Smooth muscle cell (in vitro differentiated cells): ENCODE measurements around the gene KLF15. TPM values are rescaled to one million over a fixed set of nuclear protein-coding genes. Genes with fewer than 3 reads are reported as not detected.

Experiments
- DNase-seq: peaks from one replicate; lab custom pipeline; 2025; ENCODE audit not compliant: unreplicated experiment; lab: John Stamatoyannopoulos, UW
- H2AFZ ChIP-seq: fragments of 200-600 bp; sonication (generic); 2 replicates; pipeline ENCODE4 v1.6.0; 2016; ENCODE audit warnings: antibody characterized with exemption, low read depth, mild to moderate bottlenecking
- H3F3A ChIP-seq: fragments of 200-600 bp; sonication (generic); 2 replicates; pipeline ENCODE4 v1.6.0; 2017; ENCODE audit warnings: antibody characterized with exemption, low read depth
- H3K27ac ChIP-seq: fragments of 200-600 bp; sonication (generic); 2 replicates; pipeline ENCODE4 v1.5.1; 2016; ENCODE audit warnings: low read depth, mild to moderate bottlenecking
- H3K27me3 ChIP-seq: fragments of 200-600 bp; sonication (generic); 2 replicates; pipeline ENCODE4 v1.6.1; 2016; ENCODE audit warnings: low read depth, mild to moderate bottlenecking
- H3K36me3 ChIP-seq: fragments of 200-600 bp; sonication (generic); 2 replicates; pipeline ENCODE4 v1.5.1; 2016; ENCODE audit warnings: low read depth
- H3K4me1 ChIP-seq: fragments of 200-600 bp; sonication (generic); 2 replicates; pipeline ENCODE4 v1.5.1; 2016; ENCODE audit warnings: low read depth
- H3K4me2 ChIP-seq: fragments of 200-600 bp; sonication (generic); 2 replicates; pipeline ENCODE4 v1.6.0; 2016; ENCODE audit warnings: mild to moderate bottlenecking
- H3K4me3 ChIP-seq: fragments of 200-600 bp; sonication (generic); 2 replicates; pipeline ENCODE4 v1.5.1; 2016; ENCODE audit warnings: mild to moderate bottlenecking
- H3K79me2 ChIP-seq: fragments of 200-600 bp; sonication (generic); 2 replicates; pipeline ENCODE4 v1.6.0; 2016; ENCODE audit warnings: low read depth, mild to moderate bottlenecking
- H3K9ac ChIP-seq: fragments of 200-600 bp; sonication (generic); 2 replicates; pipeline ENCODE4 v1.6.0; 2016; ENCODE audit warnings: low read depth
- H3K9me3 ChIP-seq: fragments of 200-600 bp; sonication (generic); replicated peaks from 2 replicates; pipeline ENCODE4 v1.5.1; 2016; ENCODE audit warnings: low read depth
- H4K20me1 ChIP-seq: fragments of 200-600 bp; sonication (generic); 2 replicates; pipeline ENCODE4 v1.6.0; 2016; ENCODE audit warnings: low read depth
- WGBS: methylation state at CpG from one replicate; pipeline ENCODE4 v1.1.7; 2016; ENCODE audit warnings: low lambda C conversion rate; 5-methylcytosine and 5-hydroxymethylcytosine counted together
- polyA plus RNA-seq: library from polyadenylated mRNA; unstranded; fragments of >200 nt; fragmentation: Nextera tagmentation; extraction: Ambion mirVana; gene quantifications from 2 replicates; pipeline ENCODE4 v1.2.1, GENCODE V29; 2016
- total RNA-seq: library from RNA; depleted of rRNA; stranded (reverse); fragments of >200 nt; gene quantifications from 2 replicates; pipeline ENCODE4 v1.2.3, GENCODE V29; 2014
- TF ChIP-seq, protein P1 (sequence below): fragments of 200-600 bp; sonication (generic); IDR thresholded peaks from 2 replicates; pipeline ENCODE4 v1.5.1; 2017; ENCODE audit warnings: borderline replicate concordance, mild to moderate bottlenecking, antibody characterized with exemption; ENCODE audit not compliant: insufficient read depth, poor library complexity, severe bottlenecking

Gene KLF15
- total and polyA plus RNA-seq, 2 experiments from 2014 or later: not detected

DNA sequence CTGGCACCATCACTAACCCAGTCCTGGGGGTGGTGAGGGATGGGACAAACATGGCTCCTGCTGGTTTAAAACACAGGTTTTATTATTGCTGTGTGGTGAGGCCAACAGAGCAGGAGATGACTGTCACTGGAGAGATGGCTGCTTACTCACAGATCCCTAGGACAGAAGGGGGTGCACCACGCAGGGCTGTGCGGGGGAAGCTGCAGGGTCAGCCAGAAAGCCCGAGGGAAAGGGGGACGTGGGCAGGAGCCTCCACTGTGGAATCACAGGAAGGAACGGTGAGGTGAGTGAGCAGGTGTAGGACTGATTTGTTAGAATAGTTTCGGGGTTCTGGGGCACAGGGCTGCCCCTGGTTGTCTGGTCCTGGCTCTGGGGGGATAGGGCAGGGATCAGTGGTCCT lies 45.0 kb upstream of the KLF15 start:
- Histone ChIP-seq H3K79me2 (no peaks in the 10 kb centered on the region), H2AFZ (no peak overlapping the region), H4K20me1 (no peaks in the 10 kb centered on the region), H3K36me3 (no peaks in the 10 kb centered on the region), H3K4me3 (no peak overlapping the region), H3F3A (no peaks in the 10 kb centered on the region), H3K4me2 (no peak overlapping the region), H3K27me3 (no peaks in the 10 kb centered on the region), H3K9ac (no peak overlapping the region), H3K4me1 (no peaks in the 10 kb centered on the region), H3K27ac (no peak overlapping the region), H3K9me3 (no peaks in the 10 kb centered on the region)
- no peak for DNase-seq
- WGBS: 87% methylated on average over 6 of the region's 6 CpGs
- TF ChIP-seq, protein P1, sequence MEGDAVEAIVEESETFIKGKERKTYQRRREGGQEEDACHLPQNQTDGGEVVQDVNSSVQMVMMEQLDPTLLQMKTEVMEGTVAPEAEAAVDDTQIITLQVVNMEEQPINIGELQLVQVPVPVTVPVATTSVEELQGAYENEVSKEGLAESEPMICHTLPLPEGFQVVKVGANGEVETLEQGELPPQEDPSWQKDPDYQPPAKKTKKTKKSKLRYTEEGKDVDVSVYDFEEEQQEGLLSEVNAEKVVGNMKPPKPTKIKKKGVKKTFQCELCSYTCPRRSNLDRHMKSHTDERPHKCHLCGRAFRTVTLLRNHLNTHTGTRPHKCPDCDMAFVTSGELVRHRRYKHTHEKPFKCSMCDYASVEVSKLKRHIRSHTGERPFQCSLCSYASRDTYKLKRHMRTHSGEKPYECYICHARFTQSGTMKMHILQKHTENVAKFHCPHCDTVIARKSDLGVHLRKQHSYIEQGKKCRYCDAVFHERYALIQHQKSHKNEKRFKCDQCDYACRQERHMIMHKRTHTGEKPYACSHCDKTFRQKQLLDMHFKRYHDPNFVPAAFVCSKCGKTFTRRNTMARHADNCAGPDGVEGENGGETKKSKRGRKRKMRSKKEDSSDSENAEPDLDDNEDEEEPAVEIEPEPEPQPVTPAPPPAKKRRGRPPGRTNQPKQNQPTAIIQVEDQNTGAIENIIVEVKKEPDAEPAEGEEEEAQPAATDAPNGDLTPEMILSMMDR: no peak

DNA sequence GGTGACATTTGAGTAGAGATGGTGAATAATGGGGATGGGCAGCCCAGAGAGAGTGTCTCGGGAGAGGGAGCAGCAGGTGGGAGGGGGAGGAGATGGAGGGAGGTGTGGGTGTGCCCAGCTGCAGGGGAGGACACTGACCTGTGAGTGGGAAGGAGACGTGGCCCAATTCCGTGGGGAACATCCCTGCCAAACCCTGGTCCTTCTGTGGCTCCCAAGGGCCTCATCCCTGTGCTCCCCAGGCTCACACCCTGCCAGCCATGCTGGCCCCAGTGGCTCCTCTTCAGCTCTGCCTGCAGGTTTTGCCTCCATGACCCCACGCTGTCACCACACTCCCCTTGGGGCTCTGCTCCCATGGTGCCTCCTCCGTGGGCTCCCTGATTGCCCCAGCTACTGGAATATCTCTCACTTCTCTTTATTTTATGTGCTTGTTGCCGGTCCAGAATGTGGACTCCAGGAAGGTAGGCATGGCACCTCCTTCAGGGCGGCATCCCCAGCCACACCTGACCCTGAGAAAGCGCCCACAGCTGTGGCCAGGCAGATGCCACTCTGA lies 44.5 kb upstream of the KLF15 start:
- DNase-seq: no peak
- WGBS: 84% methylated on average over 6 of the region's 8 CpGs
- Histone ChIP-seq H3K4me3 (no peak overlapping the region), H3K27ac (no peak overlapping the region), H3K4me2 (no peak overlapping the region), H3K36me3 (no peaks in the 10 kb centered on the region), H2AFZ (no peak overlapping the region), H3K4me1 (no peaks in the 10 kb centered on the region), H3F3A (no peaks in the 10 kb centered on the region), H3K27me3 (no peaks in the 10 kb centered on the region), H3K9me3 (no peaks in the 10 kb centered on the region), H4K20me1 (no peaks in the 10 kb centered on the region), H3K79me2 (no peaks in the 10 kb centered on the region), H3K9ac (no peak overlapping the region)
- TF ChIP-seq, protein P1: no peak

DNA sequence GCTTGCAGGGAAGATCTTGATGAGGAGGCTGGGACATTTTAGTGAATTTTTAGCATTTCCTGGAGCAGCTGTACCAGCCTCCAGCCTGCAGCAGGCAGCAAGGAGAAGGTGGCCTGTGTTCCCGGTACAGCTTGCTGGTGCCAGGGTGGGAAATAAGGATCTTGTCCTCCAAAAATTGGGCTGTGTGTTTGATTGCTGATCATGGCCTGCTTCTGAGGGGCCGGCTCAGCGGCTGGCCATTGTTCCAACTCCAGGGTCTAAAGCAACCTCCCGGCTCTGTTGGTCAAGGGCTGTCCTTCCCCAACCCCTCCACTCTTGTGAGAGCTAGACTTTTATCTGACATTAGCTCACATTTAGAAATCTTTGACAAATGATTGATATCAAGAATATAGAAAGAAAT lies 42.5 kb upstream of the KLF15 start:
- Histone ChIP-seq H4K20me1 (no peaks in the 10 kb centered on the region), H3K9ac (no peak overlapping the region)
- TF ChIP-seq, protein P1: no peak

DNA sequence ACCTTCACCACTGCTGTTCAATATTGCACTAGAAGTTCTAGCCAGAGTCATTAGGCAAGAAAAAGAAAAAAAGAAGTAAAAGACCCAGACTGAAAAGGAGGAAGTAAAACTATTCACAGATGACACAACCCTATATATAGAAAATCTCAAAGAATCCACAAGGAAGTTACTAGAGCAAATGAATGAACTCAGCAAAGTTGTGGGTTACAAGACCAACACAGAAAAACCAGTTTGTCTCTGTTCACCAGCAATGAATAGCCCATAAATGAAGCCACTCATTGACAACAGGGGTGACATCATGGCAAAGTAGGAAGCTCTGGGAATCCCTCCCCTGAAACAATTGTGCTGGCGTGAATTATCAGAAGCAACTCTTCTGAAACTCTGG lies 42.1 kb upstream of the KLF15 start:
- no peak for DNase-seq
- Histone ChIP-seq H3K4me2 (no peak overlapping the region), H3K79me2 (no peaks in the 10 kb centered on the region), H4K20me1 (no peaks in the 10 kb centered on the region), H3K27me3 (peaks cover 11% of the 10 kb centered on the region), H3K9ac (no peak overlapping the region), H3K4me3 (no peak overlapping the region), H3K9me3 (no peaks in the 10 kb centered on the region), H3K36me3 (no peaks in the 10 kb centered on the region), H3F3A (no peaks in the 10 kb centered on the region), H3K27ac (no peak overlapping the region), H3K4me1 (peaks cover 5% of the 10 kb centered on the region), H2AFZ (no peak overlapping the region)
- WGBS: 57% methylated on average over 1 of the region's 1 CpG
- TF ChIP-seq, protein P1: no peak

More for the DNA sequence above, 42.5 kb upstream of the KLF15 start:
- H3F3A ChIP-seq: no peaks in the 10 kb centered on the region
- H3K4me2 ChIP-seq: no peak overlapping the region
- no peak for DNase-seq
- 97% methylated on average over 4 of the region's 4 CpGs for WGBS
- H3K9me3 ChIP-seq: no peaks in the 10 kb centered on the region
- no peak overlapping the region for H2AFZ ChIP-seq
- H3K4me3 ChIP-seq: no peak overlapping the region
- H3K79me2 ChIP-seq: no peaks in the 10 kb centered on the region
- H3K27me3 ChIP-seq: peaks cover 11% of the 10 kb centered on the region
- H3K4me1 ChIP-seq: peaks cover under 1% of the 10 kb centered on the region
- H3K36me3 ChIP-seq: no peaks in the 10 kb centered on the region
- no peak overlapping the region for H3K27ac ChIP-seq
